ENCODE measurements around the gene BMPR1B. TPM values are rescaled to one million over a fixed set of nuclear protein-coding genes. Genes with fewer than 3 reads are reported as not detected.

Gene BMPR1B
- total and polyA plus RNA-seq, 2 of the 4 experiments (the other 2 are of a cell fraction): 0.24 to 0.90 TPM

- DNase-seq: peak; percentile 99
- ATAC-seq (ENCODE audit: low read depth): peak; percentile 93
- Histone ChIP-seq H4K20me1 (ENCODE audit: insufficient read depth, low read length) (no peaks in the 10 kb centered on the region; the same call in 1 of the 2 replicates), H3K27me3 (ENCODE audit: control insufficient read depth, insufficient read depth, low read length) (no peaks in the 10 kb centered on the region), H3K9me1 (ENCODE audit: insufficient read depth, low read length) (peaks cover 3% of the 10 kb centered on the region; the same call in 1 of the 2 replicates), H3K9ac (ENCODE audit: low read depth, low read length) (no peak overlapping the region), H4K8ac (ENCODE audit: low read depth in 2 of 2, low read length in 2 of 2) (peak overlapping the region in 1 of 2 experiments; percentile 26; a peak in 1 of 4 replicates), H4K5ac (ENCODE audit: low read depth, low read length) (no peak overlapping the region), H3K4me1 (ENCODE audit: control insufficient read depth, insufficient read depth, low read length) (peaks cover 3% of the 10 kb centered on the region), H3K4me2 (ENCODE audit: low read depth, low read length) (peak overlapping the region; percentile 90), H2BK5ac (ENCODE audit: low read depth, low read length, poor library complexity, severe bottlenecking) (peak overlapping the region; percentile 52), H2BK20ac (ENCODE audit: low read depth, low read length) (no peak overlapping the region; the same call in 1 of the 2 replicates), H3K23ac (ENCODE audit: low read depth, low read length) (no peak overlapping the region), H3K79me1 (ENCODE audit: low read depth in 1 of 2, low read length in 2 of 2) (no peaks in the 10 kb centered on the region), H2AK5ac (ENCODE audit: low read depth, low read length) (peak overlapping the region; percentile 46; the same call in 1 of the 2 replicates), H2BK15ac (ENCODE audit: low read depth, low read length) (no peak overlapping the region; the same call in 2 of the 3 replicates), H4K91ac (ENCODE audit: insufficient read depth, low read depth, low read length) (no peak overlapping the region), H3K4me3 (ENCODE audit: insufficient read depth, low read depth, low read length) (peak overlapping the region; percentile 7; the same call in 1 of the 2 replicates), H3K18ac (ENCODE audit: low read depth, low read length) (peak overlapping the region; percentile 6; the same call in 1 of the 2 replicates), H2AK9ac (replicated peaks; ENCODE audit: low read depth, low read length, poor library complexity) (no peak overlapping the region), H3K9me3 (ENCODE audit: control insufficient read depth, insufficient read depth, low read length) (no peaks in the 10 kb centered on the region), H2BK120ac (ENCODE audit: low read depth, low read length) (no peak overlapping the region), H3K56ac (ENCODE audit: extremely low read depth, insufficient read depth, low read length) (no peak overlapping the region), H3K36me3 (ENCODE audit: control insufficient read depth, insufficient read depth, low read length) (no peaks in the 10 kb centered on the region), H3K4ac (ENCODE audit: low read depth, low read length) (peak overlapping the region; percentile 34), H3K14ac (replicated peaks; ENCODE audit: low read depth, low read length) (peak overlapping the region; percentile 41; the same call in 1 of the 2 replicates), H3K27ac (ENCODE audit: insufficient read depth, low read length) (no peak overlapping the region), H2AFZ (replicated peaks; ENCODE audit: low read length, poor library complexity) (no peak overlapping the region)
- no TSS peak for BruUV-seq (replicated peaks)
- peak; percentile 99 for TF ChIP-seq CEBPB (IDR thresholded peaks at IDR 0.05; ENCODE audit: low read depth, low read length)
- TF ChIP-seq RCOR1 (IDR thresholded peaks at IDR 0.05; ENCODE audit: insufficient replicate concordance, low read length): peak; percentile 49
- TF ChIP-seq, protein P1, sequence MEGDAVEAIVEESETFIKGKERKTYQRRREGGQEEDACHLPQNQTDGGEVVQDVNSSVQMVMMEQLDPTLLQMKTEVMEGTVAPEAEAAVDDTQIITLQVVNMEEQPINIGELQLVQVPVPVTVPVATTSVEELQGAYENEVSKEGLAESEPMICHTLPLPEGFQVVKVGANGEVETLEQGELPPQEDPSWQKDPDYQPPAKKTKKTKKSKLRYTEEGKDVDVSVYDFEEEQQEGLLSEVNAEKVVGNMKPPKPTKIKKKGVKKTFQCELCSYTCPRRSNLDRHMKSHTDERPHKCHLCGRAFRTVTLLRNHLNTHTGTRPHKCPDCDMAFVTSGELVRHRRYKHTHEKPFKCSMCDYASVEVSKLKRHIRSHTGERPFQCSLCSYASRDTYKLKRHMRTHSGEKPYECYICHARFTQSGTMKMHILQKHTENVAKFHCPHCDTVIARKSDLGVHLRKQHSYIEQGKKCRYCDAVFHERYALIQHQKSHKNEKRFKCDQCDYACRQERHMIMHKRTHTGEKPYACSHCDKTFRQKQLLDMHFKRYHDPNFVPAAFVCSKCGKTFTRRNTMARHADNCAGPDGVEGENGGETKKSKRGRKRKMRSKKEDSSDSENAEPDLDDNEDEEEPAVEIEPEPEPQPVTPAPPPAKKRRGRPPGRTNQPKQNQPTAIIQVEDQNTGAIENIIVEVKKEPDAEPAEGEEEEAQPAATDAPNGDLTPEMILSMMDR (conservative IDR thresholded peaks at IDR 0.05; ENCODE audit: low read depth, low read length): no peak
- no peak for TF ChIP-seq SMC3 (IDR thresholded peaks at IDR 0.05; ENCODE audit: low read depth, low read length)
- TF ChIP-seq NFE2L2 (IDR thresholded peaks at IDR 0.05; ENCODE audit: low read depth, low read length): peak; percentile 79
- TF ChIP-seq FOS (IDR thresholded peaks at IDR 0.05; ENCODE audit: low read depth, low read length): peak; percentile 86
- 0 out of 2 replicates have a peak, but pooled peaks have one; percentile 15 for TF ChIP-seq MAFK (IDR thresholded peaks at IDR 0.05; ENCODE audit: low read depth, low read length)
- TF ChIP-seq CHD1 (IDR thresholded peaks at IDR 0.05; ENCODE audit: low read depth, low read length): no peak
- TF ChIP-seq RFX5 (IDR thresholded peaks at IDR 0.05; ENCODE audit: low read depth, low read length): no peak
- no peak for TF ChIP-seq MXI1 (IDR thresholded peaks at IDR 0.05; ENCODE audit: borderline replicate concordance, low read depth, low read length)
- TF ChIP-seq, protein P2, sequence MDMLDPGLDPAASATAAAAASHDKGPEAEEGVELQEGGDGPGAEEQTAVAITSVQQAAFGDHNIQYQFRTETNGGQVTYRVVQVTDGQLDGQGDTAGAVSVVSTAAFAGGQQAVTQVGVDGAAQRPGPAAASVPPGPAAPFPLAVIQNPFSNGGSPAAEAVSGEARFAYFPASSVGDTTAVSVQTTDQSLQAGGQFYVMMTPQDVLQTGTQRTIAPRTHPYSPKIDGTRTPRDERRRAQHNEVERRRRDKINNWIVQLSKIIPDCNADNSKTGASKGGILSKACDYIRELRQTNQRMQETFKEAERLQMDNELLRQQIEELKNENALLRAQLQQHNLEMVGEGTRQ (IDR thresholded peaks at IDR 0.05; ENCODE audit: low read depth, low read length): no peak
- TF ChIP-seq BHLHE40 (IDR thresholded peaks at IDR 0.05; ENCODE audit: low read depth, low read length): peak; percentile 62
- TF ChIP-seq RAD21 (IDR thresholded peaks at IDR 0.05; ENCODE audit: low read length): no peak
- TF ChIP-seq POLR2A (IDR thresholded peaks at IDR 0.05; ENCODE audit: low read depth, low read length): no peak
- no peak for TF ChIP-seq MAZ (IDR thresholded peaks at IDR 0.05; ENCODE audit: borderline replicate concordance, low read depth, low read length)
- TF ChIP-seq ELK1 (IDR thresholded peaks at IDR 0.05; ENCODE audit: borderline replicate concordance, low read depth, low read length): no peak
- intact Hi-C loops (cut with micrococcal nuclease) (no loop called here), dilution Hi-C loops (cut with HindIII; ENCODE audit: low sequenced_read_pairs, unreplicated experiment) (no loop called here), in situ Hi-C loops (cut with MboI; ENCODE audit: low sequenced_read_pairs) (no loop called here)
- CTCF ChIA-PET: interaction anchor here (0.6 to 0.7 kb wide), 2 partner anchors 14 to 779 kb away, joined by 3 read pairs; no protein-coding TSS in a partner anchor
- WGBS, 2 experiments (ENCODE audit: extremely low coverage in 2 of 2, insufficient read length in 1 of 2): no CpG with 5 or more reads among the region's 7 CpGs
- POLR2A ChIA-PET (ENCODE audit: unreplicated experiment): no interaction called here
These were observed 372.1 kb downstream of the BMPR1B start for GRCh38 chr4:95129821-95130311.

Data from IMR-90 (cell line).